PC-9 (cell line): ENCODE results near the gene CRAMP1.

Experiments
- EZH2 ChIP-seq: fragments of 200-600 bp; sonication (generic); IDR thresholded peaks from 2 replicates; pipeline ENCODE4 v1.8.0; 2017; ENCODE audit warnings: antibody characterized with exemption, low read depth
- TF ChIP-seq, protein P1 (sequence below): fragments of 200-600 bp; sonication (generic); conservative IDR thresholded peaks from 2 replicates; pipeline ENCODE4 v1.6.1; 2017; ENCODE audit warnings: mixed run types, antibody characterized with exemption, mild to moderate bottlenecking, moderate library complexity

DNA sequence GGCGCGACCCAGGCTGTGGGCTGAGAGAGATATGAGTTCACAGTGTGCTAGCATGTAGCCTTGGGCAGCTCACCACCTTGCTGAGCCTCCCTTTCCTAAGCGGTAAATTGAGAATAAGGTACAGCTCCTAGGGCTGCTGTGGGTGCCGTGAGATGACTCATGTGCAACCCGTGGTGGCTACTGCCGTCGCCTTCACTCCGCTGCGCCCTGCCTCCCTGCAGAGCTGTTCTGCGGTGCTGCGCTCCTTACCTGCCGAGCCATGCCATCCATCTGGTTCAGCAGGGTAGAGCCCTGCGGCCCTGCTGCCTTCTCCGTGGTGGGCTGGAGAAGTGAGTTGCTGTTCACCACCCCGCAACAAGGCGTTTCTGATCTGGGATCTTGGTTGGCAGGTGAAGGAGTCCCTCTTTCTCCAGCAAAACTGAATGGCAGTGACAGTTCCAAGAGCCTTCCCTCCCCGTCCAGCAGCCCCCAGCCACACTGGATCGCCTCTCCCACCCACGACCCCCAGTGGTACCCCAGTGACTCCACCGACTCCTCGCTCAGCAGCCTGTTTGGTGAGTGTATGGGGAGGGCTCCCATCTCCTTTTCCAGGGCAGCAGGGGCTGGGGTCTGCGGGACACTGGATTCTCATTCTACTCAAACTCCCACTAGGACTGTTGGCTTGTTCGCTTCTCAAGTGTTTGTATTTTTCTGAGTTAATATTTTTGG, 56.6 kb downstream of the CRAMP1 start:
- TF ChIP-seq EZH2: no peak
- TF ChIP-seq, protein P1, sequence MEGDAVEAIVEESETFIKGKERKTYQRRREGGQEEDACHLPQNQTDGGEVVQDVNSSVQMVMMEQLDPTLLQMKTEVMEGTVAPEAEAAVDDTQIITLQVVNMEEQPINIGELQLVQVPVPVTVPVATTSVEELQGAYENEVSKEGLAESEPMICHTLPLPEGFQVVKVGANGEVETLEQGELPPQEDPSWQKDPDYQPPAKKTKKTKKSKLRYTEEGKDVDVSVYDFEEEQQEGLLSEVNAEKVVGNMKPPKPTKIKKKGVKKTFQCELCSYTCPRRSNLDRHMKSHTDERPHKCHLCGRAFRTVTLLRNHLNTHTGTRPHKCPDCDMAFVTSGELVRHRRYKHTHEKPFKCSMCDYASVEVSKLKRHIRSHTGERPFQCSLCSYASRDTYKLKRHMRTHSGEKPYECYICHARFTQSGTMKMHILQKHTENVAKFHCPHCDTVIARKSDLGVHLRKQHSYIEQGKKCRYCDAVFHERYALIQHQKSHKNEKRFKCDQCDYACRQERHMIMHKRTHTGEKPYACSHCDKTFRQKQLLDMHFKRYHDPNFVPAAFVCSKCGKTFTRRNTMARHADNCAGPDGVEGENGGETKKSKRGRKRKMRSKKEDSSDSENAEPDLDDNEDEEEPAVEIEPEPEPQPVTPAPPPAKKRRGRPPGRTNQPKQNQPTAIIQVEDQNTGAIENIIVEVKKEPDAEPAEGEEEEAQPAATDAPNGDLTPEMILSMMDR: no peak
